Lower lobe of right lung (tissue), 2 donors: ENCODE data around the gene NACC2. TPM values are rescaled to one million over a fixed set of nuclear protein-coding genes. Genes with fewer than 3 reads are reported as not detected.
"Not testable (repeated sequence)": the region's sequence is repeated elsewhere in the genome, so short reads cannot be mapped to it uniquely, and the experiment has no call there.

ENCODE experiments used
- ATAC-seq, 2 donors: fragments of 200-7000 bp; cut with Tn5 transposase; one replicate each; pipeline ENCODE4 v1.9.1; 2020 to 2022; ENCODE audit warnings: mild to moderate bottlenecking in 2 of 2, moderate library complexity in 2 of 2
- DNase-seq: peaks from one replicate; pipeline ENCODE4 v3.0.0-alpha.2; 2020
- H3K27ac ChIP-seq: fragments of 200-600 bp; one replicate; pipeline ENCODE4 v1.8.0; 2022
- H3K27me3 ChIP-seq: fragments of 200-600 bp; one replicate; pipeline ENCODE4 v1.8.0; 2022; ENCODE audit warnings: low read depth
- H3K36me3 ChIP-seq: fragments of 200-600 bp; one replicate; pipeline ENCODE4 v1.8.0; 2022; ENCODE audit warnings: mild to moderate bottlenecking
- H3K4me1 ChIP-seq: fragments of 200-600 bp; one replicate; pipeline ENCODE4 v1.8.0; 2022
- H3K4me3 ChIP-seq: fragments of 200-600 bp; one replicate; pipeline ENCODE4 v1.8.0; 2022; ENCODE audit warnings: mild to moderate bottlenecking
- H3K9me3 ChIP-seq: fragments of 200-600 bp; one replicate; pipeline ENCODE4 v1.8.0; 2022
- CTCF ChIP-seq: fragments of 200-600 bp; IDR thresholded peaks from one replicate; pipeline ENCODE4 v1.8.0; 2022; ENCODE audit warnings: antibody characterized with exemption, mild to moderate bottlenecking
- intact Hi-C: fragments of 100-400 bp; cut with DNase I; formaldehyde crosslinking; loops from one replicate; pipeline ENCODE4 v1.11.0; 2022
- total RNA-seq: library from RNA; stranded (reverse); fragmentation: NEBNext Ultra II Directional; extraction: Animal tissue kit (Norgen Biotek cat#: 25700); gene quantifications from one replicate; pipeline ENCODE4 v1.2.1, GENCODE V29; 2021
- donor health status: DM: no; HTN: yes; CAD: no; lungs with severe emphysema.

The NACC2 gene
- total RNA-seq, 1 donor from 2014 or later = 27.0 TPM

DNA sequence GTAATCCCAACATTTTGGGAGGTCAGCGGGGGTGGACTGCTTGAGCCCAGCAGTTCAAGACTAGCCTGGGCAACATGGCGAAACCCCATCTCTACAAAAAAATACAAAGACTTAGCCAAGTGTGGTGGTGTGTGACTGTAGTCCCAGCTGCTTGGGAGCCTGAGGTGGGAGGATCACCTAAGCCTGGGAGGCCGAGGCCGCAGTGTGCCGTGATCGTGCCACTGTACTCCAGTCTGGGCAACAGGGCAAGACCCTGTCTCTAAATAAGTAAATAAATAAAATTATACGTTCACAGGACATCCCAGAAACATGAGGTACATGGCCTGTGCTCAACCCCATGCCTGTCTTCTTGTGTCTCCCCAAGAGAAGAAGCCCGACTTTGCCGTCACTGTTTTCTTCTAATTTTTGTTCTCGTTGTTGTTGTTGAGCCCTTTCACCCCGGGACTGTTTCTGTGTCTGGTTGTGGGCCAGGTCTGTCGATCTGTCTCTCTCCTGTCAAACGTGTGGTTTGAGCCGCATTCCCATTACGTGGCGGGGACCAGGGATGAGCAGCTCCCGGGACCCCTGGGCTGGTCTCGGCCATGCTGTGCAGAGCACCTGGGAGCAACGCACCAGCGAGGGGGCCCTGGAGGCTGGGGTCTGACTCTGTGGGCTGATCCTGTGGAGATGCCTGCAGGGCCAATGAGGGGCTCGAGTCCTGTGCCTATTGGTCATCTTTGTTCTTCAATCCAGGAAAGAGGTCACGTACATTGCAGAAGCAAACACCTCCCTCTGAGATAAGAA is 32.2 kb downstream of the NACC2 start:
- intact Hi-C loops = no loop called here
- no peaks in the 10 kb centered on the region for H3K9me3 ChIP-seq
- no peak for TF ChIP-seq CTCF
- ATAC-seq (no peak), DNase-seq (no peak)
- H3K4me1 ChIP-seq = peaks cover 30% of the 10 kb centered on the region
- H3K4me3 ChIP-seq = no peak overlapping the region
- H3K36me3 ChIP-seq = peaks cover 8% of the 10 kb centered on the region
- H3K27me3 ChIP-seq = no peaks in the 10 kb centered on the region
- H3K27ac ChIP-seq = no peak overlapping the region

GRCh38 chr9:136061916-136062315 is 33.2 kb downstream of the NACC2 start:
- intact Hi-C loops, H3K27ac ChIP-seq, H3K4me3 ChIP-seq, H3K9me3 ChIP-seq, DNase-seq, H3K36me3 ChIP-seq, ATAC-seq, H3K27me3 ChIP-seq: not testable (repeated sequence)
- H3K4me1 ChIP-seq = peaks cover 30% of the 10 kb centered on the region

- no peak overlapping the region for H3K27ac ChIP-seq
- no peak overlapping the region for H3K4me3 ChIP-seq
- H3K4me1 ChIP-seq = peaks cover 30% of the 10 kb centered on the region
- peaks cover 8% of the 10 kb centered on the region for H3K36me3 ChIP-seq
- H3K9me3 ChIP-seq = no peaks in the 10 kb centered on the region
- no peak for TF ChIP-seq CTCF
- no peaks in the 10 kb centered on the region for H3K27me3 ChIP-seq
- DNase-seq (no peak), ATAC-seq (no peak)
- intact Hi-C loops = no loop called here
Measured at GRCh38 chr9:136061405-136061804, 33.7 kb downstream of the NACC2 start.

- Histone ChIP-seq H3K4me3 (no peak overlapping the region), H3K27ac (no peak overlapping the region), H3K4me1 (peaks cover 34% of the 10 kb centered on the region), H3K9me3 (no peaks in the 10 kb centered on the region), H3K36me3 (peaks cover 8% of the 10 kb centered on the region), H3K27me3 (no peaks in the 10 kb centered on the region)
- intact Hi-C loops = no loop called here
- ATAC-seq = peak in 1 of 2 donors; percentile 4
- no peak for TF ChIP-seq CTCF
- no peak for DNase-seq
Measured at GRCh38 chr9:136060671-136061371, 34.3 kb downstream of the NACC2 start.

- ATAC-seq (peak; percentile 18 to 24), DNase-seq (no peak)
- Histone ChIP-seq H3K4me3 (no peak overlapping the region), H3K9me3 (no peaks in the 10 kb centered on the region), H3K27me3 (no peaks in the 10 kb centered on the region), H3K27ac (no peak overlapping the region), H3K4me1 (peaks cover 42% of the 10 kb centered on the region), H3K36me3 (peaks cover 8% of the 10 kb centered on the region)
- no peak for TF ChIP-seq CTCF
- intact Hi-C loops = no loop called here
Measured at GRCh38 chr9:136059851-136060670, 35.0 kb downstream of the NACC2 start.
